BLaER1 treated with 17β-estradiol and CSF1 and Interleukin-3, amounts not matched to agents 10 nM and 100 nM (cell line): Measurements from ENCODE around the gene CCDC177.
A peak's percentile ranks its signal among the peaks of the same experiment; 100 is the strongest.

ENCODE experiments used
- H3K27ac ChIP-seq, 11 experiments: shearing (Covaris generic); formaldehyde crosslinking; 2 replicates each; pipeline ENCODE4 v1.8.1; 2022
- H3K27me3 ChIP-seq, 11 experiments: shearing (Covaris generic); formaldehyde crosslinking; 2 replicates each; pipeline ENCODE4 v1.8.1; 2022
- H3K36me3 ChIP-seq, 11 experiments: shearing (Covaris generic); formaldehyde crosslinking; 2 replicates each; pipeline ENCODE4 v1.8.1; 2022
- H3K4me1 ChIP-seq, 10 experiments: shearing (Covaris generic); formaldehyde crosslinking; 2 replicates each; pipeline ENCODE4 v1.8.1; 2022
- H3K4me2 ChIP-seq, 11 experiments: shearing (Covaris generic); formaldehyde crosslinking; 2 replicates each; pipeline ENCODE4 v1.8.1; 2022
- H3K4me3 ChIP-seq, 10 experiments: shearing (Covaris generic); formaldehyde crosslinking; 2 replicates each; pipeline ENCODE4 v1.8.1; 2022
- H3K9ac ChIP-seq, 11 experiments: shearing (Covaris generic); formaldehyde crosslinking; 2 replicates each; pipeline ENCODE4 v1.8.1; 2022
- H3K9me3 ChIP-seq, 11 experiments: shearing (Covaris generic); formaldehyde crosslinking; replicated peaks in 1 of 11; 2 replicates each; pipeline ENCODE4 v1.8.1; 2022
- H4K20me1 ChIP-seq, 11 experiments: shearing (Covaris generic); formaldehyde crosslinking; 2 replicates each; pipeline ENCODE4 v1.8.1; 2022
- Cebpa-rat ChIP-seq, 11 experiments: shearing (Covaris generic); IDR thresholded peaks; 2 replicates each; pipeline ENCODE4 v1.8.1; 2022

Gene CCDC177

DNA sequence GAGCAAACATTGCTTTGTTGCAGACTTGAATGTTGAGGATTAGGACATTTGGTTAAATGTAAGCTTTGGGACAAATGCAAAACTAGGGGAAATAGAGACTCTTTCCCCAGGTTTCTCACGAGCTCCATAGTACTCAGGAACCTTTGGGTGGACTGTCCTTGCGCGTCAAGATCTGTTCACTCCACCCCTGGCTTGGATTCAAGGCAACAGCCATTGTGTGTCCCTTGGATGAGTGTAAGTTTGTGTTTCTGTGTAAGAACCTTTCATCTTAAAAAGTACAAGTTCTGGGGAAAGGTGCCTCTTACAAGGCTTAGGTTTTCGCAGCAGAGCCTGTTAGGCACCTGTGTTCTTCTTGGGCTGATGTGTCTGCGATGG lies 40.4 kb upstream of the CCDC177 start:
- peaks cover 78 to 86% (median 82%) of the 10 kb centered on the region in 10 experiments for H3K4me1 ChIP-seq
- peak overlapping the region; percentile 58 to 96 (median 89) for H3K27ac ChIP-seq
- H3K27me3 ChIP-seq, result no peaks in the 10 kb centered on the region
- no peak for TF ChIP-seq Cebpa-rat (IDR thresholded peaks at IDR 0.05)
- peak overlapping the region; percentile 74 to 99 (median 87) for H3K4me2 ChIP-seq
- H3K36me3 ChIP-seq, result peaks cover 0 to 28% (median 0%) of the 10 kb centered on the region in 11 experiments; a peak in 3 of 22 replicates
- no peaks in the 10 kb centered on the region for H3K9me3 ChIP-seq
- H3K9ac ChIP-seq, result peak overlapping the region; percentile 35 to 93 (median 69)
- H4K20me1 ChIP-seq, result peaks cover 25 to 85% (median 67%) of the 10 kb centered on the region in 11 experiments; a peak in 20 of 22 replicates
- peak overlapping the region in 9 of 10 experiments; percentile 1 to 57 (median 36); a peak in 14 of 20 replicates for H3K4me3 ChIP-seq

- Histone ChIP-seq H3K4me1 (peaks cover 78 to 86% (median 82%) of the 10 kb centered on the region in 10 experiments), H3K4me3 (peak overlapping the region in 9 of 10 experiments; percentile 85 to 98 (median 93); a peak in 13 of 20 replicates), H3K36me3 (peaks cover 0 to 24% (median 0%) of the 10 kb centered on the region in 11 experiments; a peak in 2 of 22 replicates), H3K4me2 (peak overlapping the region; percentile 74 to 99 (median 87)), H3K27me3 (no peaks in the 10 kb centered on the region), H3K9me3 (no peaks in the 10 kb centered on the region), H3K27ac (peak overlapping the region; percentile 58 to 96 (median 90)), H4K20me1 (peaks cover 20 to 80% (median 62%) of the 10 kb centered on the region in 11 experiments; a peak in 20 of 22 replicates), H3K9ac (peak overlapping the region; percentile 69 to 98 (median 93); a peak in 19 of 22 replicates)
- TF ChIP-seq Cebpa-rat (IDR thresholded peaks at IDR 0.05), result no peak
Observed at GRCh38 chr14:69614592-69614991, 39.9 kb upstream of the CCDC177 start.

GRCh38 chr14:69613312-69614073 lies 38.8 kb upstream of the CCDC177 start:
- H3K4me3 ChIP-seq, result peak overlapping the region; percentile 85 to 98 (median 92)
- no peaks in the 10 kb centered on the region for H3K9me3 ChIP-seq
- H3K27ac ChIP-seq, result peak overlapping the region; percentile 89 to 97 (median 92); a peak in 21 of 22 replicates
- peaks cover 0 to 13% (median 0%) of the 10 kb centered on the region in 11 experiments; a peak in 2 of 22 replicates for H3K36me3 ChIP-seq
- H4K20me1 ChIP-seq, result peaks cover 16 to 69% (median 51%) of the 10 kb centered on the region in 11 experiments; a peak in 20 of 22 replicates
- H3K27me3 ChIP-seq, result no peaks in the 10 kb centered on the region
- H3K4me2 ChIP-seq, result peak overlapping the region; percentile 74 to 99 (median 87)
- H3K4me1 ChIP-seq, result peaks cover 73 to 83% (median 78%) of the 10 kb centered on the region in 10 experiments
- peak overlapping the region; percentile 85 to 98 (median 94) for H3K9ac ChIP-seq
- no peak for TF ChIP-seq Cebpa-rat (IDR thresholded peaks at IDR 0.05)

GRCh38 chr14:69612783-69613130 lies 38.1 kb upstream of the CCDC177 start:
- Histone ChIP-seq H3K27ac (peak overlapping the region; percentile 89 to 97 (median 92)), H3K4me3 (peak overlapping the region; percentile 85 to 98 (median 92)), H3K36me3 (peaks cover 0 to 8% (median 0%) of the 10 kb centered on the region in 11 experiments; a peak in 2 of 22 replicates), H3K27me3 (no peaks in the 10 kb centered on the region), H3K9ac (peak overlapping the region; percentile 85 to 98 (median 94)), H3K9me3 (no peaks in the 10 kb centered on the region), H3K4me1 (peaks cover 65 to 82% (median 71%) of the 10 kb centered on the region in 10 experiments), H4K20me1 (peaks cover 14 to 61% (median 43%) of the 10 kb centered on the region in 11 experiments; a peak in 20 of 22 replicates), H3K4me2 (peak overlapping the region; percentile 74 to 99 (median 87))
- no peak for TF ChIP-seq Cebpa-rat (IDR thresholded peaks at IDR 0.05)

DNA sequence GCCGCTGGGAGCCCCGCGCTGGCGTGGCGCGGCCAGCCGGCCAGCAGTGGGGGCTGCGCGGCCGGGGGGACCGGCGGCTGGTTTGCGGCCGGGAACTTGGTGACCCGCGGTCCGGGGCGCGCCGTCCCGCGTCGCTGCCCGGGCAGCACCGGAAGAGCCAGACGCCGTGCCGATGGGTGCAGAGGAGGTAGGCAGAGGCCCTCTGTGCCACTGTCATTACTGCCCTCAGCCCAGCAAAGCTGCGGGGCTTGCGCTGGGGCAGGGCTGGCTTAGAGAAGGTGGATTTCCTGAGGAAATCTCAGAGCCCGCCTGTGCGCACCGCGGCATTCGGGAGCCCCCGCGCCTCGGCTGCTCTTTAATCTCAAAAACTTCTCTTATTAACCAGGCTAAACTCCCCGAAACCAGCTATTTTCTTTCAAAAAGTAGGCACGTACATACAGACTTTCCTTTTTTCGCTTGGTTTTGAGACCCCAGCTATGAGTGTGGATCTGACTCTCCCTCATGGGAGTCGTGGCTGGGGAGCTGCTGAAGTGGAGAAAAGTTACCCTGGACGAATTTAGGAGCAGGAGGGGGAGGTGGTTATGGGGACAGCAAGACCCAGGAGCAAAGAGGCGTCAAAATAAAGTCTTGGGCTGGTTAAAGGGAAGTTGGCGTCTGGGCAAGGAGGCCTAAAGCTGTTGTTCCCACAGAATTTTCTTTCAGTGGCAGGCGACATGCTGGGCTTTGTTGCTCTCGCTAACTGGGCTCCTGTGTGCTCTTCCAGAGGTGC lies 37.5 kb upstream of the CCDC177 start:
- peaks cover 0 to 3% (median 0%) of the 10 kb centered on the region in 11 experiments; a peak in 1 of 22 replicates for H3K36me3 ChIP-seq
- H3K4me1 ChIP-seq, result peaks cover 60 to 76% (median 65%) of the 10 kb centered on the region in 10 experiments
- H3K27ac ChIP-seq, result peak overlapping the region; percentile 89 to 97 (median 92)
- TF ChIP-seq Cebpa-rat (IDR thresholded peaks at IDR 0.05), result no peak
- peak overlapping the region; percentile 74 to 99 (median 87) for H3K4me2 ChIP-seq
- H3K9me3 ChIP-seq, result no peaks in the 10 kb centered on the region
- H3K27me3 ChIP-seq, result no peaks in the 10 kb centered on the region
- peak overlapping the region; percentile 85 to 98 (median 94) for H3K9ac ChIP-seq
- H3K4me3 ChIP-seq, result peak overlapping the region; percentile 85 to 98 (median 92)
- peaks cover 8 to 56% (median 38%) of the 10 kb centered on the region in 11 experiments; a peak in 20 of 22 replicates for H4K20me1 ChIP-seq

DNA sequence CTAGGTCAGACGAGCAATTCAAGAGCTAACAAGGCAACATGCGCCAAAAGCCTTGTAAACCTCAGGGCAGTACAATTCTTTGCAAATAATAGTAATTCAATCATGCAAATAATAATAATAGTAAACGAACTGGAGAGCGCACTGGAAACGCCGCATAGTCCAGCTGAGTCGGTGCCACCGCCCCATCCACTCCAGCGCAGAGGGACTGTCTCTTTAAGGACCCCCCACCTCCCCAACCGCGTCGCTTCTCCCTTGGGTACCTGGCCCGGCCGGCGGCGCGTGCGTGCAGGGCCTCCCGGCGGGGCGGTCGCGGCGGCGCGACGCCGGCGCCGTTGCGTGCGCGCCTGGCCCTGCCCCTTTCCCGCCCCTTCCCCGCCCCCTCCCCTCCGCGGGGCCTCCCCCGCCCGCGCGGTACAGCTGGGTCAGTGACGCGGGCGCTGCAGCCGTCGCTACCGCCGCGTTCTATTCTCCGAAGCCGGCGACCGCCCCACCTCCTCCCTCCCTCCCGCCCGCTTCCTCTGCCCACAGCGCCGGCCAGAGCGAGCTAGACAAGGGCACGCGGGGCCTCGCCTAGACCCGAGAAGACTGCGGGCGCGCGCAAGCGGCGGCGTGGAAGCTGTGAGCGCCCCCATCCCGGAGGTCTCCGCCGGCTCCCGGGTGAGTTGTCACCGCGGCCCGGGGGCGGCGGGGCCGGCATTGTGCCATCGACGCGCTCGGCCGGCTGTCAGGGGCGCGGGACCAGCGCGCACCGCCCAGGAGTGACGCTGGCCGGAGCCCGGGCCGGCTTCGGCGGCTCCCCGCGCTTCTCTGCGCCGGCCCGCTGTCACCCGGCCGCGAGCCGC lies 36.7 kb upstream of the CCDC177 start, which contains the start of gene SUSD6:
Gene SUSD6, plus strand, starts transcription at position 425 of the 842 bp plus-strand sequence. CDS start 46,997 bp downstream, outside the sequence.
- no peak for TF ChIP-seq Cebpa-rat (IDR thresholded peaks at IDR 0.05)
- H4K20me1 ChIP-seq, result peaks cover 4 to 48% (median 34%) of the 10 kb centered on the region in 11 experiments; a peak in 18 of 22 replicates
- no peaks in the 10 kb centered on the region for H3K9me3 ChIP-seq
- peak within 1 kb of the TSS; percentile 85 to 98 (median 94) for H3K9ac ChIP-seq
- H3K4me1 ChIP-seq, result peaks cover 53 to 68% (median 57%) of the 10 kb centered on the region in 10 experiments
- H3K27me3 ChIP-seq, result no peaks in the 10 kb centered on the region
- H3K27ac ChIP-seq, result peak within 1 kb of the TSS; percentile 89 to 97 (median 92)
- H3K36me3 ChIP-seq, result no peaks in the 10 kb centered on the region; a peak in 1 of 22 replicates
- H3K4me3 ChIP-seq, result peak within 1 kb of the TSS; percentile 85 to 98 (median 92)
- H3K4me2 ChIP-seq, result peak within 1 kb of the TSS; percentile 80 to 99 (median 91)

- no peak for TF ChIP-seq Cebpa-rat (IDR thresholded peaks at IDR 0.05)
- peak overlapping the region; percentile 47 to 74 (median 72) for H3K9ac ChIP-seq
- peaks cover 48 to 63% (median 56%) of the 10 kb centered on the region in 10 experiments for H3K4me1 ChIP-seq
Observed at GRCh38 chr14:69610874-69611171, 36.2 kb upstream of the CCDC177 start.

More at GRCh38 chr14:69610874-69611171, 36.2 kb upstream of the CCDC177 start:
- H3K4me3 ChIP-seq, result peak overlapping the region; percentile 50 to 98 (median 60)
- H3K27ac ChIP-seq, result peak overlapping the region; percentile 34 to 70 (median 60); a peak in 21 of 22 replicates
- H3K9me3 ChIP-seq, result no peaks in the 10 kb centered on the region
- H3K27me3 ChIP-seq, result no peaks in the 10 kb centered on the region
- no peaks in the 10 kb centered on the region for H3K36me3 ChIP-seq
- H4K20me1 ChIP-seq, result peaks cover 0 to 42% (median 29%) of the 10 kb centered on the region in 11 experiments; a peak in 17 of 22 replicates
- H3K4me2 ChIP-seq, result peak overlapping the region; percentile 80 to 95 (median 87)
